Osteocyte (in vitro differentiated cells): ENCODE results near the gene CPE. TPM values are rescaled to one million over a fixed set of nuclear protein-coding genes. Genes with fewer than 3 reads are reported as not detected.

ENCODE experiments used
- DNase-seq: peaks from one replicate; pipeline ENCODE4 v3.0.0; 2021; ENCODE audit warnings: mixed read lengths; ENCODE audit not compliant: unreplicated experiment; ENCODE audit errors: extremely low spot score
- H3K27ac Mint-ChIP-seq: one replicate; pipeline ENCODE4 v1.8.0; 2021; ENCODE audit warnings: mild to moderate bottlenecking, mixed read lengths; ENCODE audit not compliant: unreplicated experiment
- H3K27me3 Mint-ChIP-seq: one replicate; pipeline ENCODE4 v1.8.0; 2021; ENCODE audit warnings: mixed read lengths; ENCODE audit not compliant: unreplicated experiment
- H3K36me3 Mint-ChIP-seq: one replicate; pipeline ENCODE4 v1.8.0; 2021; ENCODE audit warnings: mixed read lengths; ENCODE audit not compliant: unreplicated experiment
- H3K4me1 Mint-ChIP-seq: one replicate; pipeline ENCODE4 v1.8.0; 2021; ENCODE audit warnings: mixed read lengths; ENCODE audit not compliant: unreplicated experiment
- H3K4me3 Mint-ChIP-seq: one replicate; pipeline ENCODE4 v1.8.0; 2021; ENCODE audit warnings: mild to moderate bottlenecking, moderate library complexity, mixed read lengths; ENCODE audit not compliant: unreplicated experiment
- H3K9me3 Mint-ChIP-seq: one replicate; pipeline ENCODE4 v1.8.0; 2021; ENCODE audit warnings: mixed read lengths; ENCODE audit not compliant: unreplicated experiment
- total RNA-seq: library from RNA; stranded (reverse); gene quantifications from 2 replicates; pipeline ENCODE4 v1.2.1, GENCODE V29; 2021
- TF ChIP-seq, protein P1 (sequence below): fragments of 200-600 bp; sonication (generic); IDR thresholded peaks from 2 replicates; pipeline ENCODE4 v1.5.0; 2021; ENCODE audit warnings: antibody characterized with exemption, mild to moderate bottlenecking, moderate library complexity

Gene CPE
- total RNA-seq, 1 donor from 2014 or later, result 195 TPM

DNA sequence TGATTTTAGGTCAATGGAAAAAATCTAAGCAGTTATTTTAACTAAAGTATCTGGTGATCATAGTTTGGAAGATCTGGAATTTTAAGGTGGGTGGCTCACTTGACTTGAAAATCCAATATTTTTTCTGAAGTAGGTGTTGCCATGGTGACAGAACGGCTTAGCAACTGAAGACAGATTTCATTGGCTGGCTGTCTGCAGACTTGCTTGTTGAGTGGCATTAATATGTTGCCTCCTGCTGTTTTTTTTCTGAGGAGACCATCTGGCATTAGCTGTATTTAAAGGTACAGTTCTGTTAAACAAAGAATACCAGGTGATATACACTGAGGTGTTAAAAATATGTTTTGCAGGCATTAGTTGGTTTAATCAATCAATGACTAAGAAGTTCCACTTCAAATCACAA is 19.8 kb downstream of the CPE start:
- H3K4me3 Mint-ChIP-seq, result no peak overlapping the region
- TF ChIP-seq, protein P1, sequence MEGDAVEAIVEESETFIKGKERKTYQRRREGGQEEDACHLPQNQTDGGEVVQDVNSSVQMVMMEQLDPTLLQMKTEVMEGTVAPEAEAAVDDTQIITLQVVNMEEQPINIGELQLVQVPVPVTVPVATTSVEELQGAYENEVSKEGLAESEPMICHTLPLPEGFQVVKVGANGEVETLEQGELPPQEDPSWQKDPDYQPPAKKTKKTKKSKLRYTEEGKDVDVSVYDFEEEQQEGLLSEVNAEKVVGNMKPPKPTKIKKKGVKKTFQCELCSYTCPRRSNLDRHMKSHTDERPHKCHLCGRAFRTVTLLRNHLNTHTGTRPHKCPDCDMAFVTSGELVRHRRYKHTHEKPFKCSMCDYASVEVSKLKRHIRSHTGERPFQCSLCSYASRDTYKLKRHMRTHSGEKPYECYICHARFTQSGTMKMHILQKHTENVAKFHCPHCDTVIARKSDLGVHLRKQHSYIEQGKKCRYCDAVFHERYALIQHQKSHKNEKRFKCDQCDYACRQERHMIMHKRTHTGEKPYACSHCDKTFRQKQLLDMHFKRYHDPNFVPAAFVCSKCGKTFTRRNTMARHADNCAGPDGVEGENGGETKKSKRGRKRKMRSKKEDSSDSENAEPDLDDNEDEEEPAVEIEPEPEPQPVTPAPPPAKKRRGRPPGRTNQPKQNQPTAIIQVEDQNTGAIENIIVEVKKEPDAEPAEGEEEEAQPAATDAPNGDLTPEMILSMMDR, result no peak
- DNase-seq, result no peak
- H3K27me3 Mint-ChIP-seq, result no peaks in the 10 kb centered on the region
- no peaks in the 10 kb centered on the region for H3K9me3 Mint-ChIP-seq
- H3K27ac Mint-ChIP-seq, result no peak overlapping the region
- H3K36me3 Mint-ChIP-seq, result no peaks in the 10 kb centered on the region
- peaks cover 21% of the 10 kb centered on the region for H3K4me1 Mint-ChIP-seq

DNA sequence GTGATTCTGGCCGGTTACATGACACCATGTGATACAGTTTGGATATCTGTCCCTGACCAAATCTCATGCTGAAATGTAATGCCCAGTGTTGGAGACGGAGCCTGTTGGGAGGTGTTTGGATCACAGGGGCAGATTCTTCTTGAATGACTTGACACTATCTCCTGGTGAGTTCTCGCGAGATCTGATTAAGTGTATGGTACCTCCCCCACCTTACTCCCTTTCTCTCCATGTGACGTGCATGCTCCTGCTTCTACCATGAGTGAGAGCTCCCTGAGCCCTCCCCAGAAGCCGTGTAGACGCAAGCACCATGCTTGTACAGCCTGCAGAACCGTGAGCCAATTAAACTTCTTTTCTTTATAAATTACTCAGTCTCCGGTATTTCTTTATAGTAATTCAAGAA is 23.6 kb downstream of the CPE start:
- Mint-ChIP-seq H3K4me3 (no peak overlapping the region), H3K27me3 (no peaks in the 10 kb centered on the region), H3K27ac (no peak overlapping the region), H3K4me1 (peaks cover 6% of the 10 kb centered on the region), H3K9me3 (no peaks in the 10 kb centered on the region), H3K36me3 (peaks cover 6% of the 10 kb centered on the region)
- TF ChIP-seq, protein P1, result no peak
- DNase-seq, result no peak

DNA sequence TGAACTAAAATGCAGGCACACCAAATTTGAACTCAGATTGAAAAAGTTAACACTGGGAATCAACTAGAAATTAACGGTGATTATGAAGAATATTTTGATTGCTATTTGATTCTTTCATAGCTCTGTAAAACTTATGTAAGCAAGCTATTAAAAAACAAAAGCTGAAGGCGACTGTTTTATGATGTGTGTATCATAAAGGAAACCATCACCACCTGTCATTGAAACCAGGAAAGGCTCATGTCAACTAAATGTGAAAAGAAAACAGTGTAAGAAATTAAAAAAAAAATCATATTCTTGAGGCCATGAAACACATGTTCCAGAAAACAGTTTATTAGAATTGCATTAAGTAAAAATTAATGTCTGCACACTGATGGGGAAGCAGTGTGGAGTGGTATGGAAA is 24.2 kb downstream of the CPE start:
- peaks cover 6% of the 10 kb centered on the region for H3K36me3 Mint-ChIP-seq
- H3K27me3 Mint-ChIP-seq, result no peaks in the 10 kb centered on the region
- DNase-seq, result no peak
- H3K27ac Mint-ChIP-seq, result no peak overlapping the region
- TF ChIP-seq, protein P1, result no peak
- no peak overlapping the region for H3K4me3 Mint-ChIP-seq
- peaks cover 6% of the 10 kb centered on the region for H3K4me1 Mint-ChIP-seq
- H3K9me3 Mint-ChIP-seq, result no peaks in the 10 kb centered on the region

DNA sequence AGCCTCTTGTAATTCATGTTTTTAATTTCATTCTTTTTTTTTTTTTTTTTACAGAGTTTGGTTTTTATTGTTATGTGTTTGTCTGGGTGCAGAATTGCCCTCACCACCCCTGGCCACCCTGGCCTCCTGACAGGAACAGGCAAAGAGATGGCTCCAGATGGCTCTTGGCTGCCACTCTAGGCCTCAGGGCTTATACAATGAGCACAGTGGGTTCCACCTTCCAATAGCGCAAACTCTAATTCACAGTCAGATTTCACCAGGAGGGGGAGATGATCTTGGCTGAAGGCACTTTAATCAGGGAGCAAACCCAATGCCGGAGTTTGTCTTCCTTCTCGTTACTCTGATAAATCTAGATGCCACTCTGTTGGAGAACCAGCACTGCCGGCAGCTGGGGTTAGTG is 24.8 kb downstream of the CPE start:
- Mint-ChIP-seq H3K9me3 (no peaks in the 10 kb centered on the region), H3K4me1 (peaks cover 2% of the 10 kb centered on the region), H3K36me3 (peaks cover 6% of the 10 kb centered on the region), H3K27ac (no peak overlapping the region), H3K27me3 (no peaks in the 10 kb centered on the region), H3K4me3 (no peak overlapping the region)
- TF ChIP-seq, protein P1, result no peak
- no peak for DNase-seq

DNA sequence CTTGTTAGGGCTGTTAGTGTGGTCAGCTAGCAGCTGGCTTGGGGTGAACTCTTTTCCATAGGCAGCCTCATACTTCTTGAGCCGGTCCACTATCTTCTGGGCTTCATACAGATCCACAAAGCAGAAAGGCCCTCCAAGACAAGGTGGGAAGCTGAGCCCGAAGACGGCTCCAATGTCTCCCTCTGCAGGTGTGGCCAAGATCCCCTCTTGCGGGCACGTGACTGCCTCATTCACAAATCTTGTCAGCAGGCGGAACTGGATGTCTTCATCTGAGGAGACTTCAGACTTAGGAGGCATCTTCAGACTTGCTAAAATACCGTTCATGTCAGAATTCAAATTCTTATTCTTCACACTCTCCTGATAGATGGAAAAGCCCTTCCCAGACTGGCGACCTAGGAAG is 25.3 kb downstream of the CPE start:
- H3K4me1 Mint-ChIP-seq, result peaks cover 1% of the 10 kb centered on the region
- no peak for DNase-seq

More for the DNA sequence above, 25.3 kb downstream of the CPE start:
- TF ChIP-seq, protein P1, result no peak
- no peak overlapping the region for H3K27ac Mint-ChIP-seq
- H3K36me3 Mint-ChIP-seq, result peaks cover 6% of the 10 kb centered on the region
- no peaks in the 10 kb centered on the region for H3K27me3 Mint-ChIP-seq
- H3K4me3 Mint-ChIP-seq, result no peak overlapping the region
- no peaks in the 10 kb centered on the region for H3K9me3 Mint-ChIP-seq
